K562 (cell line): ENCODE results near the gene A2ML1. TPM values are rescaled to one million over a fixed set of nuclear protein-coding genes. Genes with fewer than 3 reads are reported as not detected.
"Not testable (repeated sequence)": the region's sequence is repeated elsewhere in the genome, so short reads cannot be mapped to it uniquely, and the experiment has no call there.

Experiments used
- ATAC-seq: fragments of 200-7000 bp; cut with Tn5 transposase; 3 replicates; pipeline ENCODE4 v1.9.1; 2020; ENCODE audit warnings: moderate library complexity
- BruUV-seq: library from RNA; stranded (reverse); fragments of 400-500 nt; replicated peaks from 2 replicates; lab custom pipeline; 2021; lab: Mats Ljungman, UMichigan
- CTCF ChIA-PET: fragments of 300-600 bp; formaldehyde crosslinking; extraction: SDS; loops from one replicate; lab custom pipeline; 2021; ENCODE audit warnings: low intra/inter-chr PET ratio; lab: Yijun Ruan, JAX
- POLR2A ChIA-PET: fragments of 300-600, 350-650 bp; sonication (Branson Sonifier 250); formaldehyde crosslinking; extraction: SDS; loops from one replicate; lab custom pipeline; 2021; ENCODE audit warnings: antibody characterized with exemption, inconsistent platforms; lab: Yijun Ruan, JAX
- DNase-seq, 4 experiments: peaks; one replicate each; pipeline versions ENCODE4 v3.0.0 to v3.0.0-alpha.2; 2011 to 2018; ENCODE audit warnings: low spot score in 3 of 4, mixed read lengths in 3 of 4; ENCODE audit errors: extremely low read depth in 1 of 4
- FAIRE-seq: peaks from 2 replicates; lab custom pipeline; 2011; peaks lifted over from hg19 to GRCh38; lab: Jason Lieb, UNC
- H2AFZ ChIP-seq: 2 replicates; pipeline ENCODE4 v1.6.0; 2011; ENCODE audit warnings: low read depth, low read length, control low read depth, inconsistent platforms
- H3K27ac ChIP-seq: fragments of 200-600 bp; 3 replicates; pipeline ENCODE4 v1.8.0; 2011; ENCODE audit warnings: low read depth, mild to moderate bottlenecking, control low read depth, inconsistent platforms, low read length, moderate library complexity, mixed read lengths; ENCODE audit errors: extremely low read depth
- H3K27me3 ChIP-seq, 2 experiments: fragments of 300-600 bp in 1 of 2; 2 replicates in 1 of 2; 3 replicates in 1 of 2; pipeline versions ENCODE4 v1.6.0 to v1.8.0; 2011; ENCODE audit warnings: inconsistent platforms in 2 of 2, low read length in 2 of 2, mild to moderate bottlenecking in 1 of 2, mixed read lengths in 1 of 2, moderate library complexity in 1 of 2; ENCODE audit not compliant: control insufficient read depth in 2 of 2, insufficient read depth in 2 of 2
- H3K36me3 ChIP-seq: fragments of 300-600 bp; 3 replicates; pipeline ENCODE4 v1.8.0; 2011; ENCODE audit warnings: mild to moderate bottlenecking, low read length, inconsistent platforms; ENCODE audit not compliant: control insufficient read depth, insufficient read depth
- H3K4me1 ChIP-seq, 2 experiments: fragments of 200-600 bp in 1 of 2; replicated peaks in 1 of 2; 2 replicates in 1 of 2; 3 replicates in 1 of 2; pipeline versions ENCODE4 v1.5.1 to v1.8.0; 2011; ENCODE audit warnings: inconsistent platforms in 2 of 2, low read length in 2 of 2, mild to moderate bottlenecking in 1 of 2, mixed read lengths in 1 of 2, moderate library complexity in 1 of 2; ENCODE audit not compliant: control insufficient read depth in 2 of 2, insufficient read depth in 2 of 2
- H3K4me2 ChIP-seq: 2 replicates; pipeline ENCODE4 v1.6.1; 2011; ENCODE audit warnings: low read length, control low read depth, inconsistent platforms, mixed read lengths; ENCODE audit not compliant: insufficient read depth
- H3K4me3 ChIP-seq: fragments of 200-600 bp; sonication (generic), shearing (Covaris generic); 2 replicates; pipeline ENCODE4 v1.5.1; 2016; ENCODE audit warnings: control low read depth, inconsistent platforms
- H3K79me2 ChIP-seq: fragments of 200-600 bp; 3 replicates; pipeline ENCODE4 v1.8.0; 2011; ENCODE audit warnings: low read length, inconsistent platforms; ENCODE audit not compliant: control insufficient read depth, insufficient read depth
- H3K9ac ChIP-seq, 2 experiments: 2 replicates each; pipeline versions ENCODE4 v1.6.0 to v1.6.1; 2011; ENCODE audit warnings: low read depth in 2 of 2, low read length in 2 of 2, control low read depth in 1 of 2, inconsistent platforms in 1 of 2, mild to moderate bottlenecking in 1 of 2, mixed read lengths in 1 of 2; ENCODE audit not compliant: insufficient read depth in 1 of 2
- H3K9me1 ChIP-seq: one replicate; pipeline ENCODE4 v1.6.0; 2011; ENCODE audit warnings: inconsistent platforms, mild to moderate bottlenecking, low read length, moderate library complexity; ENCODE audit not compliant: control insufficient read depth, insufficient read depth
- H3K9me3 ChIP-seq: replicated peaks from 2 replicates; pipeline ENCODE4 v1.5.1; 2011; ENCODE audit warnings: low read depth, low read length, inconsistent platforms; ENCODE audit not compliant: control insufficient read depth, insufficient read depth
- H4K20me1 ChIP-seq: replicated peaks from 2 replicates; pipeline ENCODE4 v1.6.1; 2011; ENCODE audit warnings: low read length, inconsistent platforms, mixed read lengths; ENCODE audit not compliant: control insufficient read depth, insufficient read depth
- MTF1 ChIP-seq: fragments of 250-450 bp; sonication (Bioruptor Pico); IDR thresholded peaks from 2 replicates; pipeline ENCODE4 v1.9.0; 2021; ENCODE audit warnings: moderate library complexity, mild to moderate bottlenecking, inconsistent platforms, borderline replicate concordance
- PTRF ChIP-seq: fragments of 450-650 bp; IDR thresholded peaks from 2 replicates; pipeline ENCODE4 v1.6.1; 2016; ENCODE audit warnings: mild to moderate bottlenecking, missing genetic modification characterization, missing compliant biosample characterization
- SAFB2 ChIP-seq: fragments of 200-400 bp; formaldehyde crosslinking; IDR thresholded peaks from 2 replicates; pipeline ENCODE4 v1.6.1; 2018; ENCODE audit warnings: borderline replicate concordance, low read length, low read depth, moderate library complexity; ENCODE audit not compliant: severe bottlenecking
- SPI1 ChIP-seq: IDR thresholded peaks from 2 replicates; pipeline ENCODE4 v1.6.1; 2011; ENCODE audit warnings: low read depth, low read length, control low read depth, borderline replicate concordance
- SRF ChIP-seq, 2 experiments: fragments of 250-450, 450-650 bp in 1 of 2; sonication (Bioruptor Pico) in 1 of 2; sonication (generic) in 1 of 2; formaldehyde crosslinking; IDR thresholded peaks; 2 replicates each; pipeline versions ENCODE4 v1.5.0 to v1.5.1; 2020 to 2022; ENCODE audit warnings: mild to moderate bottlenecking in 1 of 2, missing genetic modification reagents in 1 of 2
- ZNF507 ChIP-seq: conservative IDR thresholded peaks from 2 replicates; pipeline ENCODE4 v1.6.1; 2017; ENCODE audit warnings: missing genetic modification characterization, missing compliant biosample characterization
- WGBS: fragments of 100-300 bp; shearing (Covaris generic); methylation state at CpG from one replicate; pipeline ENCODE4 v1.1.6; 2016; ENCODE audit warnings: low coverage, mixed read lengths; ENCODE audit not compliant: insufficient coverage; ENCODE audit errors: missing lambda C conversion rate; 5-methylcytosine and 5-hydroxymethylcytosine counted together
- in situ Hi-C: fragments of 300-500 bp; cut with MboI; formaldehyde crosslinking; loops from 4 replicates; pipeline ENCODE4 v1.15.0; 2018; ENCODE audit warnings: inconsistent platforms, mixed read lengths
- intact Hi-C: fragments of 100-400 bp; cut with micrococcal nuclease; formaldehyde crosslinking; loops from 2 replicates; pipeline ENCODE4 v1.14.2; 2022
- polyA plus RNA-seq, 8 experiments: library from polyadenylated mRNA; depleted of rRNA in 4 of 8; stranded (reverse) in 5 of 8; unstranded in 3 of 8; fragments of >200 nt; fragmentation: Nextera tagmentation in 2 of 8; fragmentation: Illumina TruSeq in 1 of 8; extraction: Ambion mirVana in 2 of 8; extraction: Trizol in 1 of 8; gene quantifications; 2 replicates each; pipeline versions ENCODE4 v1.2.1 to v1.2.3, GENCODE V29; 2011 to 2014; ENCODE audit warnings: inconsistent platforms in 1 of 8, missing spikeins in 1 of 8
- total RNA-seq, 7 experiments: library from RNA; depleted of rRNA in 6 of 7; stranded (reverse); fragments of >200 nt in 6 of 7; fragmentation: Illumina TruSeq in 2 of 7; extraction: Trizol in 2 of 7; gene quantifications; 2 replicates each; pipeline versions ENCODE4 v1.2.1 to v1.2.3, GENCODE V29; 2011 to 2021; ENCODE audit warnings: low replicate concordance in 1 of 7

A2ML1 gene
- total and polyA plus RNA-seq, 9 of the 15 experiments (the other 6 are each of a cell fraction or from before 2014, with no cell fraction given) = 0.04 to 0.47 (median 0.13) TPM

DNA sequence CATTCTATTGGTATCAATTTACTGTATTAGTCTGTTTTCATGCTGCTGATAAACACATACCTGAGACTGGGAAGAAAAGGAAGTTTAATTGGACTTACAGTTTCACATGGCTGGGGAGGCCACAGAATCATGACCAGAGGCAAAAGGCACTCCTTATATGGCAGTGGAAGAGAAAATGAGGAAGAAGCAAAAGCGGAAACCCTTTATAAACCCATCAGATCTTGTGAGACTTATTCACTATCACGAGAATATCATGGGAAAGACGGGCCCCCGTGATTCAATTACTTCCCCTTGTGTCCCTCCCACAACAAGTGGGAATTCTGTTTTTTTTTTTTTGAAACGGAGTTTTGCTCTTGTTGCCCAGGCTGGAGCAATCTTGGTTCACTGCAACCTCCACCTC, 80.3 kb downstream of the A2ML1 start:
- H3K36me3 ChIP-seq, H3K79me2 ChIP-seq, FAIRE-seq, H3K27ac ChIP-seq, DNase-seq, in situ Hi-C loops, H3K4me1 ChIP-seq, BruUV-seq, H3K9me1 ChIP-seq, H3K9me3 ChIP-seq, H3K27me3 ChIP-seq, H4K20me1 ChIP-seq, H2AFZ ChIP-seq, CTCF ChIA-PET, POLR2A ChIA-PET, H3K4me2 ChIP-seq, H3K4me3 ChIP-seq, ATAC-seq, intact Hi-C loops, H3K9ac ChIP-seq: not testable (repeated sequence)
- TF ChIP-seq SPI1 = peak; percentile 20; the same call in 1 of the 2 replicates
- TF ChIP-seq SRF (CRISPR knock-in tag; IDR thresholded peaks at IDR 0.05) = peak in 1 of 2 experiments; percentile 95; a peak in 2 of 4 replicates
- 7% methylated on average over 5 of the region's 5 CpGs for WGBS

DNA sequence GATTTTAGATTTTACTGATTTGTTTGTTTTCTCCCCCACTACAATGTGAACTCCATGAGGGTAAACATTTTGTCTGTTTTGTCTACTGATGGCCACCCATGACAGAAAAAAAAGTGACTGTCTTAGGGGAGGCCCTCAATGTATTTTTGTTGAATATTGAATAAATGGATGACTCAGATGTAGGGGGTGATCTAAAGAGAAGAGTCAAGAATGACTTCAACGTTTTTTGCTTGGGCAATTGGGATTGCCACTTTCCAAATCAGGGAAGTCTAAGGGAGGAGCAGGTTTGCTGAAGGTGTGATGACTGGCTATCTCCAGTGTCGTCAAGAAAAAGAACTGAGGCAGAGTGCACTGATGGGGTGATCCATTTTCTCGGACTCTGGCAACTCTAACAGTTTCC, 81.2 kb downstream of the A2ML1 start:
- DNase-seq (no peak), ATAC-seq (no peak), FAIRE-seq (no peak)
- H3K9me1 ChIP-seq = no peaks in the 10 kb centered on the region
- CTCF ChIA-PET = interaction anchor here (0.9 kb wide), 1 partner anchor 222 kb away, joined by 3 read pairs; no protein-coding TSS in a partner anchor
- H2AFZ ChIP-seq = no peak overlapping the region
- 7% methylated on average over 3 of the region's 3 CpGs for WGBS
- no peaks in the 10 kb centered on the region for H4K20me1 ChIP-seq
- intact Hi-C loops = no loop called here
- TF ChIP-seq SPI1 (no peak), SAFB2 (no peak), PTRF (tag) (no peak), MTF1 (CRISPR knock-in tag) (no peak), ZNF507 (tag) (no peak)
- H3K4me2 ChIP-seq = no peak overlapping the region
- H3K4me3 ChIP-seq = no peak overlapping the region
- no peak overlapping the region for H3K9ac ChIP-seq
- POLR2A ChIA-PET = no interaction called here
- in situ Hi-C loops = no loop called here
- no peaks in the 10 kb centered on the region for H3K27me3 ChIP-seq
- no peak overlapping the region for H3K27ac ChIP-seq
- H3K9me3 ChIP-seq = no peaks in the 10 kb centered on the region
- no TSS peak for BruUV-seq
- H3K36me3 ChIP-seq = no peaks in the 10 kb centered on the region
- no peaks in the 10 kb centered on the region; a peak in 1 of 5 replicates for H3K4me1 ChIP-seq
- H3K79me2 ChIP-seq = no peaks in the 10 kb centered on the region
